Ureter (tissue), 1 donor: Measurements from ENCODE around the gene ATP23. TPM values are rescaled to one million over a fixed set of nuclear protein-coding genes. Genes with fewer than 3 reads are reported as not detected.

Source experiments
- DNase-seq: peaks from one replicate; pipeline ENCODE4 v3.0.0-alpha.2; 2020; ENCODE audit warnings: low spot score
- total RNA-seq: library from RNA; stranded (reverse); gene quantifications from one replicate; pipeline ENCODE4 v1.2.4, GENCODE V29; 2023
- donor health status: DM: yes; HTN: yes; CAD: no.

Gene ATP23
- total RNA-seq, 1 donor from 2014 or later = 8.5 TPM

DNA sequence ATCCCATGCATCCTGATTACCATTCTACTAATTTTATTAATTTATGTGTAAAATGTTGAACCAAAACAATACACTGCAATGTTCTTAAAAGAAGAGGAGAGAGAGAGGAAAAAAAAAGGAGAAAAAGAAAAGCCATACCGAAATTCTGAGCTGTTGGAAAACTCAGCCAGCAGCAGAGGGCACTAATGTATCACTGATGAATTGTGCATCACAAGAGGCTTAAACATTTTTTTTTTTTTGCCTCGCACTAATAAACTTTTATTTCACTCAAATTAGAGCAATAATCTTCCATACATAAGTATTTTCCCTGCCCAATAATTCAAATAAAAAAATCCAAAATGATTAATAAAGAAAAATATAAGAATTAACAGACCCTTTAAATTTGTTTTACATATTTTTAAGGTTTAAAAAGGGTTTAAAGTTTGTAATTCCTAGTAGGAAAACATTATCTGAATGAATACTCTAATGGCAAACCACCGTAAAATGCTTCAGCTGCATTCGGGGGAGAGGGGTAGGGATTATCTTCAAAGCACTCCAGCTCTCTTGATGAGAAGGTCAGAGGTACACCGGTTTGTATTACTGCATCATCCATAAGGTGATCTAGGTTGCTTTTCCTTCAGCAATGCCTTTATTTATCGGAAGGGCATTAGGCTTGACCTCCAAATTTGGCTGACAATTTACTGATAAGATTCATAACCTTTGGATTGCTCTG lies 41.9 kb downstream of the ATP23 start:
- no peak for DNase-seq

DNA sequence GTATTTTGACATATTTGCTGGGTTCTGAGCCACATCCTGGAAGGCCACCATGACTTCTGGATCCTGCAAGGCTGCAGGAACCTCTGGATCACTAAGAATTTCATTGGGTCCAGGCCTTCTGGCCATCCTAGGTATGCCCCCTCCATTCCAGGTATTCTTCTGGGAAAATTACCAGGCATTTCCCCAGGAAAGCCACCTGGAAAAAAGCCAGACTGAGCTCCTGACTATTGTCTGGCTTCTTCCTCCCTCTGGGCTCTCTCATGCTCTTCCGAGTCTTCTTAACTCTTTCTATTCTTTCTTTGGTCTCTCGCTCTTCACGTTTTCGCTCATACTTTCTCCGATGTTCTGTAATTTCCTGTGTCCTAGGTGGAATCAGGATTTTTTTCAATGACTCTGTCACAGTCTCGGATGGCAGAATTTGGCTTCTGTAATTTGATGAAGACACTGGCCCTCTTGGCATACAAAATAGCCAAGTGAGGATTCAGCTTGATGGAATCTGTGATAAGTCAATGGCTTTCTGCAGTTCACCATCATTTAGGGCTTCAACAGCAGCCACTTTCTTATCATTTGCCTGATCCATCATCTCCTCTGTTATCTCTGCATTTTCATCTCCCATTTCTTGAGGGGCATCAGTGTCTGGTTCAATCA lies 42.6 kb downstream of the ATP23 start:
- no peak for DNase-seq

GRCh38 chr12:57984629-57985151 lies 43.3 kb downstream of the ATP23 start:
- DNase-seq = no peak

- no peak for DNase-seq
These were observed 44.3 kb downstream of the ATP23 start for GRCh38 chr12:57985685-57986084.

- DNase-seq = no peak
These were observed 48.5 kb downstream of the ATP23 start for GRCh38 chr12:57989838-57990237.

GRCh38 chr12:57990241-57990883 lies 49.0 kb downstream of the ATP23 start:
- DNase-seq = no peak

DNA sequence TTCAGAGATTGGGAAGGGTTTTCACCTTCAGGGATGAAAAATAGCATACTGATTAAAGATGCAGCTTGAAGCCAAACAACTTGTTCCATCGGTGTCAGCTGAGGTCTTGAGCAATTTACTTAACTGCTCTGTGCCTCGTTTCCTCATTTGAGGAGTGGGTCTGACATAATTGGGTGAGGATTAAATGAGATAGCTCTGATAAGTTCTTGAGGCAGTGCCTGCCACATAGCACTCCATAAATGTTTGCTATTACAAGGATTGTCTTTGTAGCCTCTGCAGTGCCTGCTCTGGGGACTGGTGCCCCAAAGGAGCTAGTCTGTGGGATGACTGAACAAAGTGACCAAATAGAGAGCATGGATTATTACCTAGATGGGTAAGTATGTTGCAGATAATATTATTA lies 50.6 kb downstream of the ATP23 start:
- no peak for DNase-seq

- DNase-seq = no peak
These were observed 51.7 kb downstream of the ATP23 start for GRCh38 chr12:57993030-57993429.

GRCh38 chr12:57993834-57994233 lies 52.5 kb downstream of the ATP23 start:
- DNase-seq = no peak

DNA sequence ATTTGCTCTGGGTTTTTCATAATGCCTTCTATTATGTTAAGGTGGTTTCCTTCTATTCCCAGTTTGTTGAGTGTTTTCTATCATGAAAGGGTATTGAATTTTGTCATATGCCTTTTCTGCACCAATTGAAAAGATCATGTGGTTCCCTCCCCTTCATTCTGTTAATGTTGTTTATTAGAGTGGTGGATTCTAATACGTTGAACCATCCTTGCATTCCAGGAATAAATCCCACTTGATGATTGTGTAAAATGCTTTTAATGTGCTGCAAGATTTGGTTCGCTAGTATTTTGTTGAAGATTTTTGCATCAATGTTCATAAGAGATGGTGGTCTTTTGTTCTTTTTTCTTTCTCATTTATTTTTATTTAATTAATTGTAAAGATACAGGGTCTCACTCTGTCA lies 55.2 kb downstream of the ATP23 start:
- DNase-seq = no peak

DNA sequence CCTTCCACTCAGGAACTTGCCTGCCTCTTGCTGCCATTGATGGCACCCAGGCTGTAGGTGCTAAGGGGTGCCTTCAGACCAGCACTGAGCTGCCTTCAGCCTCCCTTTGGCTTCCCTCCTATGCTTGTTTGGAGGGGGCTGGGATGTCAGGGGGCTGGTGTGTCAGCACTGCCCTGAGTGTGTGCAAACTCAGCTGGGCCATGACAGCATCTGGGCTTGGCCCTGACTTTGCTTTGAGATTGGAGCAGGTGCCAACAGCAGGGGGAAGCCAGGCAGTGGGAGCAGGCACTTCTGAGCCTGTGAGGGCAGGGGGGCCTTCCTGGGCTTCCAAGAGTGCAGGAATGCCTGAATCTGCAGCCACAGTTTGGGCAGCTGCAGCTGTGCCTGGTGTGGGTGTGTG lies 56.9 kb downstream of the ATP23 start:
- no peak for DNase-seq

- no peak for DNase-seq
These were observed 59.1 kb downstream of the ATP23 start for GRCh38 chr12:58000499-58000898.

DNA sequence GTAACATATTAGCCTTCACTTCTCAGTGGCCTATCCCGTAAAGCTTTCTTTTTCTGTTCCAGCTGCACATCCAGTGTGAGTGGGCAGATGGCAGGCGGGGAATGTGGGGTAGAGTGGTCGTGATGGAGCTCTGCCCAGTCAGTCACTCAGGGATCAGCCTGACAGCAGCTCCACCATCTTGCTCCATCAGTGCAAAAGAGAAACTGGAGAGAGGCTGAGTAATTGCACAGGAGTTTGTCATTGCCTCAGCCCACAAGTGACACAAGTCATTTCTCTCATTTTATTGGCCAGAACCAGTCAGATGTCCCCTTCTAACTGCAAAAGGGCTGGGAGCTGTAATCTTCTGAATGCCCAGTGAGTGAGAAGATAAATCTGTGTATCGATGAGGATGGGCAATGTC lies 66.5 kb downstream of the ATP23 start:
- DNase-seq = no peak

- DNase-seq = no peak
These were observed 67.3 kb downstream of the ATP23 start for GRCh38 chr12:58008634-58009033.

Other genes with a start within 250 kb of the ATP23 start
- 201 TPM for gene OS9, start 247.4 kb upstream of the ATP23 start, total RNA-seq
- 2.8 TPM for gene AGAP2, start 202.8 kb upstream of the ATP23 start, total RNA-seq
- gene TSPAN31, start 196.5 kb upstream of the ATP23 start, total RNA-seq = 45.6 TPM
- 86.5 TPM for gene CDK4, start 189.3 kb upstream of the ATP23 start, total RNA-seq
- 12.1 TPM for gene MARCHF9, start 186.5 kb upstream of the ATP23 start, total RNA-seq
- gene CYP27B1, start 174.5 kb upstream of the ATP23 start, total RNA-seq = 1.6 TPM
- gene METTL1, start 169.5 kb upstream of the ATP23 start, total RNA-seq = 50.1 TPM
- 9.8 TPM for gene EEF1AKMT3, start 169.0 kb upstream of the ATP23 start, total RNA-seq
- gene TSFM, start 158.8 kb upstream of the ATP23 start, total RNA-seq = 32.9 TPM
- gene AVIL, start 122.8 kb upstream of the ATP23 start, total RNA-seq = 5.2 TPM
- 130 TPM for gene CTDSP2, start 94.8 kb upstream of the ATP23 start, total RNA-seq